Measurements from ENCODE around the gene CYTL1. TPM values are rescaled to one million over a fixed set of nuclear protein-coding genes. Genes with fewer than 3 reads are reported as not detected.

Gene CYTL1
- total RNA-seq, 4 donors from 2014 or later = 5.9 to 9.6 TPM; not detected in 2

DNA sequence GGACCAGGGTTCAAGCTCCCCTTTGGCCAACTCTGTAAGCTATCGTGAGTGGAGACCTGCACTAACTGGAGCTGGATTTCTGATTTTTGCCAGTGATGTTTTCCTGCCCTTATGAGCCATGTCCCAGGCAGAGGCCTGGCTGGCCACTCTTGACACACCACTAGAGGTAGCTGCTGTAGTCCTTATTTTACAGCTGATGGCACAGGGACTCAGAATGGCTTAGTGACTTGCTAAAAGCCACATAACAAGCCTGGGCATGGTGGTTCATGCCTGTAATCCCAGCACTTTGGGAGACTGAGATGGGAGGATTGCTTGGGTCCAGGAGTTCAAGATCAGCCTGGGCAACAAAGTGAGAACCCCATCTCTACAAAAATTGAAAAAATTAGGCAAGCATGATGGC is 33.4 kb downstream of the CYTL1 start:
- 64 to 83% methylated on average over 1 of the region's 1 CpG for WGBS, 2 donors

DNA sequence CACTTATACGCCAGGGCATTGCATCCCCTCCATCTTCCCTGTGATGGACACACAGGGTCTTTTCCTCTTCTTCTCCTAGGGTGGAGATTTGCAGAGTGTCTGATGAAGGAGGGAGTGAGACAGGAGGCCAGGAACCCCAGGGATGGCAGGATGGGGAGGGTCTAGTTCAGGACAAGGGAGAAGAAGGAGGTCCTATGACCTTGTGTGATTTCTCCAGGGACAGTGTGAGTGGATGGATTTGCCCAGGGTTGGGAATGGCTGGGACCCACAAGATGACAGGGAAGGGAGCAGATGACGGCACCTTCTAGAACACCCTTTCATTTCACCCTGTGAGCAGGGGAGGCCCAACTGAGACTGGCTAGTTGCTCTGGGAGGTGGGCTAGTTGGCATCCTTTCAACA is 34.2 kb downstream of the CYTL1 start:
- no peak for TF ChIP-seq POLR2A (IDR thresholded peaks at IDR 0.05)
- TF ChIP-seq, protein P1, sequence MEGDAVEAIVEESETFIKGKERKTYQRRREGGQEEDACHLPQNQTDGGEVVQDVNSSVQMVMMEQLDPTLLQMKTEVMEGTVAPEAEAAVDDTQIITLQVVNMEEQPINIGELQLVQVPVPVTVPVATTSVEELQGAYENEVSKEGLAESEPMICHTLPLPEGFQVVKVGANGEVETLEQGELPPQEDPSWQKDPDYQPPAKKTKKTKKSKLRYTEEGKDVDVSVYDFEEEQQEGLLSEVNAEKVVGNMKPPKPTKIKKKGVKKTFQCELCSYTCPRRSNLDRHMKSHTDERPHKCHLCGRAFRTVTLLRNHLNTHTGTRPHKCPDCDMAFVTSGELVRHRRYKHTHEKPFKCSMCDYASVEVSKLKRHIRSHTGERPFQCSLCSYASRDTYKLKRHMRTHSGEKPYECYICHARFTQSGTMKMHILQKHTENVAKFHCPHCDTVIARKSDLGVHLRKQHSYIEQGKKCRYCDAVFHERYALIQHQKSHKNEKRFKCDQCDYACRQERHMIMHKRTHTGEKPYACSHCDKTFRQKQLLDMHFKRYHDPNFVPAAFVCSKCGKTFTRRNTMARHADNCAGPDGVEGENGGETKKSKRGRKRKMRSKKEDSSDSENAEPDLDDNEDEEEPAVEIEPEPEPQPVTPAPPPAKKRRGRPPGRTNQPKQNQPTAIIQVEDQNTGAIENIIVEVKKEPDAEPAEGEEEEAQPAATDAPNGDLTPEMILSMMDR (IDR thresholded peaks at IDR 0.05) = no peak
- no peak for TF ChIP-seq EP300 (IDR thresholded peaks at IDR 0.05)
- 81 to 91% methylated on average over 2 of the region's 2 CpGs for WGBS, 2 donors
- Histone ChIP-seq H3K4me3 (no peak overlapping the region), H3K36me3 (no peaks in the 10 kb centered on the region), H3K4me1 (no peaks in the 10 kb centered on the region), H3K27me3 (no peaks in the 10 kb centered on the region), H3K9me3 (no peaks in the 10 kb centered on the region), H3K27ac (no peak overlapping the region)
- DNase-seq (ENCODE audit: low spot score in 2 of 2) = no peak

More for the DNA sequence above, 33.4 kb downstream of the CYTL1 start:
- Histone ChIP-seq H3K36me3 (no peaks in the 10 kb centered on the region), H3K9me3 (no peaks in the 10 kb centered on the region), H3K27ac (no peak overlapping the region), H3K4me3 (no peak overlapping the region), H3K27me3 (no peaks in the 10 kb centered on the region), H3K4me1 (peaks cover 0 to 5% (median under 1%) of the 10 kb centered on the region in 4 donors)
- no peak for DNase-seq (ENCODE audit: low spot score in 2 of 2)
- no peak for TF ChIP-seq POLR2A (IDR thresholded peaks at IDR 0.05)
- TF ChIP-seq, protein P1 (IDR thresholded peaks at IDR 0.05) = no peak
- no peak for TF ChIP-seq EP300 (IDR thresholded peaks at IDR 0.05)

DNA sequence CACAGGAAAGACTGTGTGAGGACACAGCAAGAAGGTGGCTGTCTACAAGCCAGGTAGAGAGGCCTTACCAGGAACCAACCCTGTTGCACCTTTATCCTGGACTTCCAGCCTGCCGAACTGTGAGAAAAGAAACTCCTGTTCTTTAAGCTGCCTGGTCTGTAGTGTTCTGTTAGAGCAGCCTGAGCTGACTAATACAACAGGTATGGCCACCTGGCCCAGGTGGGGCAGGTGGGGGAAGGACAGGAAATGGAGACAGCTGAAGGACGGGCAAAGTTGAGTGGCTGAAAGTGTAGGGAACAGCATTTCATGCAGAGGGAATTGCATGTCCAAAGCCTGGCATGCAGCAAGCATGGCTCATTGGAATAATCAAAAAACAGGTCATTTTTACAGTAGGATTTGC is 35.1 kb downstream of the CYTL1 start:
- no peak for DNase-seq (ENCODE audit: low spot score in 2 of 2)
- no peak overlapping the region for H3K27ac ChIP-seq
- TF ChIP-seq POLR2A (IDR thresholded peaks at IDR 0.05) = no peak
- TF ChIP-seq, protein P1 (IDR thresholded peaks at IDR 0.05) = no peak
- TF ChIP-seq EP300 (IDR thresholded peaks at IDR 0.05) = no peak
- no peaks in the 10 kb centered on the region for H3K9me3 ChIP-seq
- no peaks in the 10 kb centered on the region for H3K4me1 ChIP-seq
- WGBS, 2 donors = 76 to 90% methylated on average over 2 of the region's 2 CpGs
- H3K36me3 ChIP-seq = no peaks in the 10 kb centered on the region
- no peaks in the 10 kb centered on the region for H3K27me3 ChIP-seq
- no peak overlapping the region for H3K4me3 ChIP-seq

DNA sequence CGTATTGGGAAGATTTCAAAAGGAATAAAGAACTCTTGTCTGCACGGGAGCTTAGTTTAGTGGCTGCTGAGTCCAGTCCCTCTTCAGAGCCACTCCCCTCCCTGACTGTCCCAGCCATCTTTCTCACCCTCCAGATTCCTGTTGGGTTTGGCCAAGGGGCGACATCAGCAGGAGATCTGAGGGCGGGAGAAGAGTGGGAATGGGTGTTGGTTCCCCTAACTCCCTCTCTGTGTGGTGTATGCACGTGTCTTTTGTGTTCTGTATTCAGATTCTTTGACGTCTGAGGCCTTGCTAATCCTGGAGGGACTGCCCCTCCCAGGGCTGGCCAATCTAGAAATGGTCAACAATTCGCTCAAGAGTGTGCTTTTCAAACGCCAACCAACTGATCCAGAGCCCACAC is 37.4 kb downstream of the CYTL1 start:
- Histone ChIP-seq H3K36me3 (no peaks in the 10 kb centered on the region), H3K4me3 (no peak overlapping the region), H3K4me1 (no peaks in the 10 kb centered on the region), H3K27me3 (no peaks in the 10 kb centered on the region), H3K9me3 (no peaks in the 10 kb centered on the region), H3K27ac (peak overlapping the region in 1 of 4 donors; percentile 20)
- no peak for DNase-seq (ENCODE audit: low spot score in 2 of 2)
- TF ChIP-seq POLR2A (IDR thresholded peaks at IDR 0.05) (no peak), EP300 (IDR thresholded peaks at IDR 0.05) (no peak)
- TF ChIP-seq, protein P1 (IDR thresholded peaks at IDR 0.05) = no peak
- 60 to 61% methylated on average over 8 of the region's 8 CpGs for WGBS, 2 donors

DNA sequence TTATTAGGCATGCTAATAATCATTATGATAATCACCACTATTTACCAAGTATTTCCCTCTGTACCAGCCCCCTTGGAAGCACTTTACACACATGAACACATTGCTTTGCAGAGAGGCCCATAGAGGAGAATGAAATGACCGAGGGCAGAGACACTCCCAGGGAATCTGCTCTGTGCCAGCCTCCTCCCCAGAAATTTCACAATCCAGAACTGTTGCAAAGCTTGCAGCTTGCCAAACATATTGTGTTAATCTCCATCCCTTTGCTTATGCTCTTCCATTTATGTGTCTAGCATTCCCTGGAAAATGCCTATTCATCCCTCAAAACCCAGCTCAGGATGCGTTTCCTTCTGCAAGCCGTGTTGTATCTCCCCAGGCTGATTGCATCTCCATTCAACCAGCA is 37.8 kb downstream of the CYTL1 start:
- WGBS, 2 donors = 39 to 72% methylated on average over 3 of the region's 3 CpGs
- no peak overlapping the region for H3K4me3 ChIP-seq
- TF ChIP-seq POLR2A (IDR thresholded peaks at IDR 0.05) (no peak), EP300 (IDR thresholded peaks at IDR 0.05) (peak in 1 of 2 donors; percentile 46)
- TF ChIP-seq, protein P1 (IDR thresholded peaks at IDR 0.05) = no peak
- DNase-seq (ENCODE audit: low spot score in 2 of 2) = no peak
- H3K36me3 ChIP-seq = no peaks in the 10 kb centered on the region
- H3K9me3 ChIP-seq = no peaks in the 10 kb centered on the region
- no peaks in the 10 kb centered on the region for H3K4me1 ChIP-seq
- no peaks in the 10 kb centered on the region for H3K27me3 ChIP-seq
- H3K27ac ChIP-seq = peak overlapping the region in 1 of 4 donors; percentile 46

Measured in tibial nerve (tissue), 4 donors.